Inferior parietal cortex (tissue), 1 donor: ENCODE data around the gene VWF.

Source experiments
- DNase-seq: peaks from one replicate; pipeline ENCODE4 v3.0.0-alpha.2; 2016; ENCODE audit errors: extremely low spot score

The VWF gene

GRCh38 chr12:5948696-5949095 is 175.8 kb downstream of the VWF start:
- DNase-seq: no peak

GRCh38 chr12:5947006-5947405 is 177.5 kb downstream of the VWF start:
- DNase-seq: no peak

- no peak for DNase-seq
Measured at GRCh38 chr12:5946388-5946787, 178.1 kb downstream of the VWF start.

- DNase-seq: no peak
Measured at GRCh38 chr12:5945071-5946008, 179.1 kb downstream of the VWF start, which contains the start of gene ANO2. TSS of gene ANO2 (minus strand) at chr12:5945259. CDS start at chr12:5945217, 42 bp downstream.

GRCh38 chr12:5944688-5945070 is 179.8 kb downstream of the VWF start:
- no peak for DNase-seq

GRCh38 chr12:5944053-5944452 is 180.4 kb downstream of the VWF start:
- DNase-seq: no peak

GRCh38 chr12:5941907-5942306 is 182.6 kb downstream of the VWF start:
- no peak for DNase-seq

- no peak for DNase-seq
Measured at GRCh38 chr12:5927732-5928516, 196.5 kb downstream of the VWF start.

GRCh38 chr12:5925646-5926045 is 198.8 kb downstream of the VWF start:
- DNase-seq: no peak

- DNase-seq: no peak
Measured at GRCh38 chr12:5924342-5924741, 200.1 kb downstream of the VWF start.

- peak; percentile 2 for DNase-seq
Measured at GRCh38 chr12:5923751-5924150, 200.7 kb downstream of the VWF start.

- no peak for DNase-seq
Measured at GRCh38 chr12:5923043-5923605, 201.3 kb downstream of the VWF start.

- DNase-seq: no peak
Measured at GRCh38 chr12:5921966-5922899, 202.2 kb downstream of the VWF start.

- DNase-seq: no peak
Measured at GRCh38 chr12:5921027-5921909, 203.2 kb downstream of the VWF start.

- no peak for DNase-seq
Measured at GRCh38 chr12:5916785-5917290, 207.6 kb downstream of the VWF start.

- DNase-seq: no peak
Measured at GRCh38 chr12:5915511-5915910, 209.0 kb downstream of the VWF start.

- no peak for DNase-seq
Measured at GRCh38 chr12:5914387-5915149, 209.9 kb downstream of the VWF start.

- DNase-seq: no peak
Measured at GRCh38 chr12:5913387-5913786, 211.1 kb downstream of the VWF start.
